CD4-positive, CD25-positive, alpha-beta regulatory T cell (primary cell): ENCODE data around the gene DAGLA. TPM values are rescaled to one million over a fixed set of nuclear protein-coding genes. Genes with fewer than 3 reads are reported as not detected.
A peak's percentile ranks its signal among the peaks of the same experiment; 100 is the strongest.

ENCODE experiments used
- ATAC-seq, 2 donors: fragments of 150-1000 bp; cut with Tn5 transposase; one replicate each; pipeline ENCODE4 v1.10.0; 2021; ENCODE audit warnings: low read depth in 2 of 2, moderate number of reproducible peaks in 2 of 2, moderate library complexity in 1 of 2
- DNase-seq, 3 donors: peaks; one replicate each; pipeline versions ENCODE4 v3.0.0 to v3.0.0-alpha.2; 2012 to 2022; ENCODE audit warnings: mixed read lengths in 1 of 3
- H3K27ac ChIP-seq: one replicate; pipeline ENCODE4 v1.7.0; 2013; ENCODE audit warnings: mild to moderate bottlenecking, low read length; ENCODE audit not compliant: insufficient read depth, poor library complexity, severe bottlenecking
- H3K27me3 ChIP-seq: one replicate; pipeline ENCODE4 v1.7.0; 2013; ENCODE audit warnings: low read length; ENCODE audit not compliant: control insufficient read depth, insufficient read depth
- H3K36me3 ChIP-seq: one replicate; pipeline ENCODE4 v1.7.0; 2013; ENCODE audit warnings: mild to moderate bottlenecking, low read length, moderate library complexity; ENCODE audit not compliant: control insufficient read depth, insufficient read depth
- H3K4me1 ChIP-seq: 2 replicates; pipeline ENCODE4 v1.7.0; 2013; ENCODE audit warnings: mild to moderate bottlenecking, low read length; ENCODE audit not compliant: insufficient read depth, control insufficient read depth, poor library complexity, severe bottlenecking
- H3K4me3 ChIP-seq: one replicate; pipeline ENCODE4 v1.7.0; 2013; ENCODE audit warnings: low read depth, mild to moderate bottlenecking, low read length, moderate library complexity
- H3K9me3 ChIP-seq, 2 experiments: 1 replicate in 1 of 2; 2 replicates in 1 of 2; pipeline ENCODE4 v1.7.0; 2013; ENCODE audit warnings: low read length in 2 of 2, mild to moderate bottlenecking in 1 of 2, moderate library complexity in 1 of 2; ENCODE audit not compliant: control insufficient read depth in 2 of 2
- H3K27ac Mint-ChIP-seq, 3 donors: one replicate each; pipeline ENCODE4 v1.8.0; 2020 to 2022; ENCODE audit warnings: mild to moderate bottlenecking in 3 of 3, mixed read lengths in 3 of 3, moderate library complexity in 2 of 3
- H3K27me3 Mint-ChIP-seq: one replicate; pipeline ENCODE4 v1.8.0; 2022; ENCODE audit warnings: mild to moderate bottlenecking, mixed read lengths
- H3K36me3 Mint-ChIP-seq: one replicate; pipeline ENCODE4 v1.8.0; 2020; ENCODE audit warnings: mixed read lengths
- H3K4me1 Mint-ChIP-seq, 4 donors: one replicate each; pipeline ENCODE4 v1.8.0; 2020 to 2022; ENCODE audit warnings: mixed read lengths in 4 of 4, mild to moderate bottlenecking in 1 of 4
- H3K4me3 Mint-ChIP-seq, 4 donors: one replicate each; pipeline ENCODE4 v1.8.0; 2020 to 2022; ENCODE audit warnings: mild to moderate bottlenecking in 4 of 4, mixed read lengths in 4 of 4, moderate library complexity in 3 of 4
- H3K9me3 Mint-ChIP-seq, 7 donors: one replicate each; pipeline ENCODE4 v1.8.0; 2020 to 2022; ENCODE audit warnings: mixed read lengths in 7 of 7, mild to moderate bottlenecking in 3 of 7, moderate library complexity in 2 of 7
- polyA plus RNA-seq, 4 donors: library from polyadenylated mRNA; unstranded; fragments of 300-500 nt; fragmentation: Illumina TruSeq; gene quantifications; one replicate each; pipeline ENCODE4 v1.2.3, GENCODE V29; 2021
- total RNA-seq: library from RNA; stranded (reverse); gene quantifications from one replicate; pipeline ENCODE4 v1.2.3, GENCODE V29; 2022

The DAGLA gene
- total and polyA plus RNA-seq, 5 donors from 2014 or later: 0.08 to 0.94 (median 0.10) TPM; not detected in 2

GRCh38 chr11:61776561-61777075 lies 96.4 kb downstream of the DAGLA start:
- DNase-seq (peak in 2 of 3 donors; percentile 19 to 69), ATAC-seq (peak in 1 of 2 donors; percentile 27)
- peak overlapping the region in 3 of 4 donors; percentile 54 to 71 (median 57) for H3K4me3 Mint-ChIP-seq
- no peaks in the 10 kb centered on the region for H3K36me3 ChIP-seq
- no peak overlapping the region for H3K4me3 ChIP-seq
- no peak overlapping the region for H3K27ac ChIP-seq
- H3K4me1 ChIP-seq: peaks cover 20% of the 10 kb centered on the region
- H3K4me1 Mint-ChIP-seq: peaks cover 0 to 19% (median 4%) of the 10 kb centered on the region in 4 donors
- no peaks in the 10 kb centered on the region for H3K9me3 Mint-ChIP-seq
- H3K27me3 Mint-ChIP-seq: peaks cover 11% of the 10 kb centered on the region
- H3K27ac Mint-ChIP-seq: peak overlapping the region in 2 of 3 donors; percentile 10 to 42
- H3K27me3 ChIP-seq: no peaks in the 10 kb centered on the region
- no peaks in the 10 kb centered on the region for H3K36me3 Mint-ChIP-seq
- H3K9me3 ChIP-seq: no peaks in the 10 kb centered on the region

GRCh38 chr11:61777234-61778090 lies 97.3 kb downstream of the DAGLA start:
- H3K9me3 Mint-ChIP-seq: no peaks in the 10 kb centered on the region
- peak overlapping the region in 1 of 3 donors; percentile 10 for H3K27ac Mint-ChIP-seq
- H3K27me3 Mint-ChIP-seq: peaks cover 11% of the 10 kb centered on the region

DNA sequence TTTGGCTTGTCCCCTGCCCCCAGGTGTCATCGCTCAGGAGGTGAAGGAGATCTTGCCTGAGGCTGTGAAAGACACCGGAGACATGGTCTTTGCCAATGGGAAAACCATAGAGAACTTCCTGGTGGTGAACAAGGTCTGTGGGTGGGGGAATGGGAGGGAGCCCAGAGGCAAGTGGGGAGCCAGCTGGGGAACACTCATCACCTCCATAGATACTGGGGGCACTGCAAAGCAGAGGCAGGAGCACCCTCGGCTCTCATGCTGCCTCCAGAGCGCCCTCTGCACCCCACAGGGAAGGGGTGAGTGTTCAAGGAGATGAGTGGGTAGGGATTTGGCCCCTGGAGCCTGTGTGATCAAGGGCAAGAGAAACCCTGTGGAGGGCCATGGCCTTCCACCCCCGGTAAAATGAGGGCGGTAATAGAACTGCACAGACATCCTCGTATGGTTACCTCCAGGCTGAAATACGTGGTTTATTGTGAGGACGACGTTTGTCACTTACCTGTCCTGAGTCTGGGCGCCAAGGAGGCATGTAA lies 98.2 kb downstream of the DAGLA start:
- H3K27ac Mint-ChIP-seq: no peak overlapping the region
- peaks cover 11% of the 10 kb centered on the region for H3K27me3 Mint-ChIP-seq
- Histone ChIP-seq H3K27me3 (no peaks in the 10 kb centered on the region), H3K4me3 (no peak overlapping the region), H3K27ac (no peak overlapping the region), H3K9me3 (no peaks in the 10 kb centered on the region), H3K36me3 (no peaks in the 10 kb centered on the region), H3K4me1 (peaks cover 14% of the 10 kb centered on the region)
- peaks cover 0 to 19% (median 4%) of the 10 kb centered on the region in 4 donors for H3K4me1 Mint-ChIP-seq
- DNase-seq (no peak), ATAC-seq (no peak)
- H3K4me3 Mint-ChIP-seq: peak overlapping the region in 1 of 4 donors; percentile 66
- H3K36me3 Mint-ChIP-seq: no peaks in the 10 kb centered on the region
- H3K9me3 Mint-ChIP-seq: no peaks in the 10 kb centered on the region

More at GRCh38 chr11:61777234-61778090, 97.3 kb downstream of the DAGLA start:
- no peaks in the 10 kb centered on the region for H3K9me3 ChIP-seq
- H3K27me3 ChIP-seq: no peaks in the 10 kb centered on the region
- Mint-ChIP-seq H3K36me3 (no peaks in the 10 kb centered on the region), H3K4me1 (peaks cover 0 to 19% (median 4%) of the 10 kb centered on the region in 4 donors), H3K4me3 (peak overlapping the region in 3 of 4 donors; percentile 54 to 71 (median 61))
- H3K27ac ChIP-seq: no peak overlapping the region
- H3K4me1 ChIP-seq: peaks cover 16% of the 10 kb centered on the region
- DNase-seq (peak; percentile 49 to 63 (median 50)), ATAC-seq (peak; percentile 49 to 54)
- no peaks in the 10 kb centered on the region for H3K36me3 ChIP-seq
- no peak overlapping the region for H3K4me3 ChIP-seq

GRCh38 chr11:61778920-61779650 lies 98.9 kb downstream of the DAGLA start:
- no peak overlapping the region for H3K27ac ChIP-seq
- peak overlapping the region in 1 of 4 donors; percentile 47 for H3K4me3 Mint-ChIP-seq
- ATAC-seq (no peak), DNase-seq (no peak)
- no peak overlapping the region for H3K4me3 ChIP-seq
- no peaks in the 10 kb centered on the region for H3K36me3 Mint-ChIP-seq
- H3K27me3 ChIP-seq: no peaks in the 10 kb centered on the region
- H3K27ac Mint-ChIP-seq: no peak overlapping the region
- no peaks in the 10 kb centered on the region for H3K36me3 ChIP-seq
- H3K4me1 Mint-ChIP-seq: peaks cover 0 to 19% (median 4%) of the 10 kb centered on the region in 4 donors
- peaks cover 11% of the 10 kb centered on the region for H3K27me3 Mint-ChIP-seq
- peaks cover 14% of the 10 kb centered on the region for H3K4me1 ChIP-seq
- H3K9me3 ChIP-seq: no peaks in the 10 kb centered on the region
- no peaks in the 10 kb centered on the region for H3K9me3 Mint-ChIP-seq

- peaks cover 11% of the 10 kb centered on the region for H3K27me3 Mint-ChIP-seq
- peaks cover 2% of the 10 kb centered on the region for H3K36me3 Mint-ChIP-seq
- Histone ChIP-seq H3K27ac (no peak overlapping the region), H3K9me3 (no peaks in the 10 kb centered on the region), H3K27me3 (no peaks in the 10 kb centered on the region), H3K36me3 (peaks cover 4% of the 10 kb centered on the region), H3K4me3 (no peak overlapping the region), H3K4me1 (peaks cover 14% of the 10 kb centered on the region)
- no peak for ATAC-seq
- peak overlapping the region in 1 of 4 donors; percentile 47 for H3K4me3 Mint-ChIP-seq
- peaks cover 0 to 20% (median 4%) of the 10 kb centered on the region in 4 donors for H3K4me1 Mint-ChIP-seq
- no peak for DNase-seq
- H3K27ac Mint-ChIP-seq: no peak overlapping the region
- no peaks in the 10 kb centered on the region for H3K9me3 Mint-ChIP-seq
Observed at GRCh38 chr11:61779666-61780525, 99.7 kb downstream of the DAGLA start.

GRCh38 chr11:61780581-61781162 lies 100.5 kb downstream of the DAGLA start:
- no peak for ATAC-seq
- Mint-ChIP-seq H3K36me3 (peaks cover 4% of the 10 kb centered on the region), H3K27ac (no peak overlapping the region), H3K27me3 (peaks cover 11% of the 10 kb centered on the region), H3K9me3 (no peaks in the 10 kb centered on the region), H3K4me1 (peaks cover 0 to 20% (median 3%) of the 10 kb centered on the region in 4 donors), H3K4me3 (no peak overlapping the region)
- peaks cover 7% of the 10 kb centered on the region for H3K36me3 ChIP-seq
- H3K4me3 ChIP-seq: no peak overlapping the region
- H3K4me1 ChIP-seq: peaks cover 14% of the 10 kb centered on the region
- no peaks in the 10 kb centered on the region for H3K9me3 ChIP-seq
- DNase-seq: no peak
- H3K27me3 ChIP-seq: no peaks in the 10 kb centered on the region
- no peak overlapping the region for H3K27ac ChIP-seq
